HG02763 (cell line): ENCODE results near the gene ARID3C.

Experiments
- ATAC-seq: cut with Tn5 transposase; IDR thresholded peaks from one replicate; pipeline ENCODE4 v1.9.1; 2021; ENCODE audit warnings: mild to moderate bottlenecking, moderate library complexity; ENCODE audit not compliant: unreplicated experiment

ARID3C gene

DNA sequence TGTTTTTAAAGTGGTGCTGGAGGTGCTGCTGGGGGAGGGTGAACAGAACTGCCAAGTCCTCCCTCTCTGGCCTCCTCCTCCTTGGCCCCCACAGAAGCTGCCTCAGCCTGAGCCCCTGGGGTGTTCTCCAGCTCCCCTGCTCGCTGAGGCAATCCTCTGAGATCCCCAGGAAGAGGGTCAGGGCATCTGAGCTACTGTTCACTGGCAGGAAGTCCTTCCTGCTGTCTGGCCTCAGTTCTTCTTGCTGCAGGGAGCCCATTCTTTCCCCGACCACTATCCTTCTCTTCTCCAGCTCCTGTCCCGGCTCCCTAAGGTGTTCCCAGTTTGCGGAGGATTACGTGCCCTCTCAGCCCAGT is 49.1 kb downstream of the ARID3C start:
- no peak for ATAC-seq

DNA sequence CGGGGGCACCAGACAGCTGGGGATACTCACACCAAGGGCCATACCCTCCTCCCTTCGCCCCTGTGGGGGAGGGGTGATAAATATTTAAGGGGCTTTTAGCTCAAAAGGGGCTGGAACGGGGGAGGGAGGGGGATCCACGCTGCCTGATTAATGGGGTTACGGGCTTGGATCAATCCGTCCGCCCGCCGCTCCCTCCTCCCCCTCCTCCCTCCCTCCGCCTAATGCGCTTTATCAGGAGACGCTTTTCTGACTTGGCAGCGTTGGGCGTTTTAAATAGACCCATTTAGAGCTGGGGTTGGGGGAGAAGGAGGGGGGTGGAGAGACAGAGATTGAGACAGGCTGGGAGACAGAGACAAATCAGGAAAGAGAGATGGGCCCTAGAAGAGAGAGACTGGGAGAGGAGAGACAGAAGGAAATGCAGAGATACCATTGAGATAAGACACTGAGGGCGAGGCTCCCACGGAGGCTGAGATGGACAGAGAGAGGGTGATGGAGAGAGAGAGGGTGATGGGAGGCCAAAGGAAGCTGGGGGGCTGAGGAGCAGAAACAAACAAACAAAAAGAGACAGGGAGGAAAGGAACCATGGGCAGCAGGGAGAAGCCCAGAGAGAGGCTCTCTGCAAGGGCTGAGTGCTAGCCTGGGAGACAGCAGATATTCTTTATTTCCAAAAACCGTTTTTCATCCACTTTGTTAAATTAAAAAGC is 49.6 kb downstream of the ARID3C start:
- ATAC-seq: no peak

DNA sequence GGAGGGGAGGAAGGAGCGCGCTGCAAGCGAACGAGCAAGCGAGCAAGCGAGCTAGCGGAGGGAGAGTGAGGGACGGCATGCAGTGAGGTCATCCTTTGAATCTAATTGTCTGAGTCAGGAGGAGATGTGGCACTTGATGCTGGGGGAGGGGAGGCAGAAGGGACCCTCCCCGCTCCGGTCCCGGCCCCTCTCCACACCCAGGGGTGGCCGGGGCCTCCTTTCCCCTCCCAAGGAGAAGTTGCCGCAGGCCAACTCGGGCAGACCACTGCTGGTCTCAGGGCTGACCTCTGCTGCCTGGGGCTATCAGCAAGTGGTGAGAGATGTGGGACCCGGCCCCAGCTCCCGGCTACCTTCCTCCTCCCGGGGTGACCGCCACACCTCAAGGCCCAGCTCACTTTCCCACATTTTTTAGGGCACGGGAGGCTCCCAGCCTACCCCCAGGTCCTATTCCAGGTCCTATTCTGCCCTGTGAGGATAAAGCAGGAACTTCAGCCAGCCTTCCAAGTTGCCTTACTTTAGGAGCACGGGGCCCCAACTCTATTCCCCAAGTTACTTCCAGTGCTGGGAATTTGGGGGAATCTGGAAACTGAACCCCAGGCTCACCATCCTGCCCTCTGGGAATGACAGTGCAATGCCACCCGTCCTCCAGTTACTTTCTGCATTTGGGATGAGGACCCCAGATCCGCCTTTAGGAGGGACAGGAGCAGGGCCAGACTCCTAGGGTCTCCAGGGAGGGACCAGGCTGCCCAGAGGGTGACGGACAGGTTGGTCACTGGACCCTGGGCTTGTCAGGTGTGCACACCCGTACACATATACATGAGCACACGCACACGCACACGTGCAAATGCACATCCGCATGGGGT is 50.4 kb downstream of the ARID3C start:
- no peak for ATAC-seq

DNA sequence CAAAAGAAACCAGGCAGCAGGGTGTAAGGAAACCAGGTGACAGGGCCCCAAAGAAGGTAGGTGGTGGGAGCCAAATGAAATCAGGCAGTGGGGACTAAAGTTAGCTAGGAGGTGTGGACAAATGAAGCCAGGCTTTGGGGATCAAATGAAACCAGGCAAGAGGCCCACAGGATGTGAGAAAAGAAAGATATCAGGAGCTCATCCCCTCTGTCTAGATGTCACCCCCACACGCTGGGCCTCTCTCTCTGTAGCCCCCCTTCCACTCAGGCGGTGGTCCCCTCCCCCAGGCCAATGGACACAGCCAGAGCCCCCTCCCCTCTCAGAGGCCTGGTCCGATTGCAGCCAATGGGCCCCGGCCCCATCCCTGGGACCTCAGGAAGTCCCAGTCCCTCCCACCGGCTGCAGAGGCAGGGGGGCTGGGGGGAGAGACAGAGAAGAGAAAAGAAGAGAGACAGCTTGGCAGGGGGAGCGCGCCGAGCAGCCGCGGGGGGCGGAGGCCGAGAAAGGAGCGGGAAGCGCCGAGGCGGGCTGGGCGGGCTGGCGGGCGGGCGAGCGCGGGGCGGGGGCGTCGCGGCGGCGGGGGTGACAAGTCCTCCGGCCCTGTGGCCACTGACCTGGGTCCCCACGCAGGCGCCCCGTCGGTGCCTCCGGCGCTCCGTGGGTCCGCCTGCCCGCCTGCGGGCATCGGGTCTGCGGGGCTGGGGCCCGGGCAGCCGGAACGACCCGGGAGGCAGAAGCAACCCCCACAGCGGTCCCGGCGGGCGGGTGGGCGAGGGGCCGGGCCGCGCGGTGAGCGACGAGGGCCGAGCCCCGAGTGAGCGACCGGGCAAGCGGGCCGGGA is 51.2 kb downstream of the ARID3C start:
- no peak for ATAC-seq

DNA sequence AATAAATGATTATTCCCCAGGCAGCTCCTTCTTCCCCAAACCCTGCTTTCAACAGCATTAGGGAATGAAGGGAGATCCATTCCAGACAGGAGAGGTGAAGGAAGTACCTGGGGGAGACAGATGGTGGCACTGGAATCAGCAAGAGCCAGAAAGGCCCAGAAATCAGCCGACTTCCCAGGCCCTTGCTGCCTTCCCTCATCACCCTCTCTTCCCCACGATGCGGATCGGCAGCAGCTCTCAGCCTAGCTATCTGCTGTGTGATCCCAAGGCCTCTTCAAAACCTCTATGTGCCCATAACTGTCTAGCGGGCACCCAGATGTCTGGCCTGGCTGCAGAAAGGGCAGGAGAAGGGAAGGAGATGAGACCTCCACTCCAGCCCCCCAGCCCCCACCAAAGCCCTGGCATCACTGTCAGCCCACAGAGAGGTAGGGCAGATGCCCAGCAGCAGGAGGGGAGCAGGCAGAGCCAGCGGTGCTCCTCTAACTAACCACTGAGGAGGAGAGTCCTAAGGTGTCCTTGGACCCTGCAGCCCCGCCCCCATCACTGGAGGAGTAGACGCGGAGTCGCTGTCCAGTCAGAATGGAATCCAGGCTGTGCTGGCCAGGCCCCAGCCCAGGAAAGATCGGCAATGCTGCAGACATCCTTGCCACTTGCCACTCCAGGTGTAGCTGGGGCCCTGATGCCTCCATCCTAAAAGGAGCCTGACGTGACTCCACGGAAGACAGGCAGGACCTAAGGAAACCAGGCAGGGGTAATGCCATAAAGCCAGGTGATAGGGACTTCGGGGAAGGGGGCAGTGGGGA is 52.1 kb downstream of the ARID3C start:
- no peak for ATAC-seq

DNA sequence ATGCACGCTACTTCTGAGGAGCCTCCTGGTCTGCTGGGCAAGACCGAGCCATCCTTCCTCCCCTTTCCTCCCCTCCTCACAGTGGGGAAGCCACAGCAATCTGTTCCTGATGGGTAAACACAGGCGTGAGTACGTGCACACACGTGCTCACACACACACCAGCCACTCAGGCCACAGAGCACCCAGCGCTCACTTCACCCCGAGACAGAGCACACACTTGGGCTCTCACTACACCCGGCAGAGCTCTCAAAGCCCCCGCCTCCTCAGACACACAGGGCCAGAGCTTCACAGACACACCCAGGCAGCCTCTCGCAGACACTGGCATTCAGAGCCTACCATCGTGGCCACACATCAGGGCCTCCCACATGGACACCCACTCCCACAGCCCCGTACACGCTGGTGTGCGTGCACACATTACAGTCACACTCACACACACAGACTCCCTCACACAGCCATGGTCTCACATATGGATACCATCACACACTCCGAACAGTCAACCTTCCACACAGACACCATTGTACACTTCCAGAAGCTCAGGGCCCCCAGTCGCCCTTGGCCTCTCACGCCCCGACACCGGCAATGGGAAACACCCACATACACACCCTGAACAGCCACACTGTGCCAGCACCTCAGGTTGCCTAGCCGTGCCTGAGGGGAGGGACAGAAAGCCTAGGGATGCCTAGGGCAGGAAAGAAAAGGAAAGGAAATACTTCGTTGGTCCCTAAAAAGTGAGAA is 52.8 kb downstream of the ARID3C start:
- ATAC-seq: no peak

DNA sequence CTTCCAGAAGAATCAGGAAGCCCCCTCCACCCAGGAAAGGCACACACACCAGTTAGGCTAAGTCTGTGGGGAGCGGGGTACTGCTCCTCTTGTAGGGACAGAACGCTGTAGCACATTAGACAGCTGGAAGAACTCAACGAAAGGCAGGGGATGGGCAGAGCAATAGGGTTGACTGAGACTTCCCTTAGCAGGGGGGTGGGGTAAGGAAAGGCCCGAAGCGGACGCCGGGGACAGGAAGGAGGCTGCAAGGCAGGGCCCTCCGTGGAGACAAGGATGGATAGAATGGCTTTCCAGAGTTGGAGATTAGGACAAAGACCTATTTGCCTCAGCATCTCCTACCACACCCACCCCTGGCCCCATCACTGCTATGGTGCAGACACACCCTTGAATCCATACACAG is 53.6 kb downstream of the ARID3C start:
- ATAC-seq: no peak

DNA sequence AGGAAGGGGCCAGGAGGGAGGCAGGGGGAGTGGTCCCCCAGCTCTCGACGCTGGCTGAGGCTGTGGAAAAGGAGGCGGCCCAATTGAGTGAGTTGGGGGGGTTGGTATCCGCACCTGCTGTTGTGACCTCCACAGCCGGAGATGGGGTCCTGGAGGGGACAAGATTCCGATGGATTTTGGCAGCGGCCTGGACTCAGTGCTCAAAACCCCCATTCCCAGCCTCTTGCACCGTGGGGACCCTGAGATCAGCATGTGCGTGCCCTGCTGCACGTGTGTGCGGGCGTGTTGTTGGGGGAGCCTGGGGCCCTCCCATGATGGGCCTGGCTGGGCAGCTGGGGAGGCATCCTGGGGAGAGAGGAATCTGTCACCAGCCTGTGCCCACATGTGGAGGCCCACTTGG is 54.3 kb downstream of the ARID3C start:
- ATAC-seq: no peak

DNA sequence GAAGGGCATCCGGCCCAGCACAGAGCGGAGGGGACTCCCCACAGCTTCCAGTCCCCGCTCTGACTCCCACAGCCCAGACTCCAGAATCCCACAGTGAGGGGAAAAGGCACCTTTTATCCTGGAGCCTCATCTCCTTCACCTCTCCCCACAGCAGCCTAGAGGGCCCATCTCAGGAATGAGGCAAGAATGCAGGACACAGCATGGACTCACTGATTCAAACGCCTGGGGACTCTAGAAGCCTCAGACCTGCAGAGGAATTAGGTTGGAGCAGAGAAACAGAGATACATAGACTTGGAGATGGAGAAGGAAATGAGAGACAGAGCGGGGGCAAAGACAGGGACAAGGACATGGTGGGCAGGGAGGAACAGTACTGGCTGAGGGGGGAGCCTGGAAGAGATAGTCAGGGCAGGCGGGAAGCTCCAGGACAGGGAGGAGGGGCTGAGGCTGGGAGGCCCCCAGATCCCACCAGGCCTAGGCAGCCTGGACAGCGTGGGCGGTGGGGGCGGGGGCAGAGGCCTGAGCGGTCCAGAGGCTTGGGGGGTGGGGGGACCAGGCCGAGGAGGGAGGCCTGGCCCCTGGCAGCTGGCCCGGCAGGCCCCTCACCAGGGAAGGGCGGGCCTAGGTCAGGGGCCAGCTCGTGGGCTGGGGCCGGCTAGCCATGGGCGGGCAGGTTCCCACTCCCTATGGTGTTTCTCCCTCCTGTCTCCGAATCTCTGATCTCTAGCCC is 55.1 kb downstream of the ARID3C start:
- no peak for ATAC-seq

DNA sequence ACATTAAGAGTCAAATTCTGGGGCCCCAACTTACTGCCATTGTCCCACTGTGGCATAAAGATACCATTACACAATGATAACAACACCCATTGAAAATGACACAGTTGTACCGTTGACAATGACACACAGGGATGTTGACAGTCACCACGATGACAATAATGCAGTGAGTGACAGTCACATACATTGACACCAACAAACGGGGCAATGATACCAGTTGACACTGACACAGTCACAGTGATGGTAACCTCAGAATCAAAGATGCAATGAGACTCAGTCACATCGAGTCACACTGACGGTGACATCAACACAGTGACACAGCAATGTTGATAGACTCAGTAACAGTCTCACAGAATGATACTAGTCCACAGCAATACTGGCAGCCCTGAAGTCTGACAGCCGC is 56.2 kb downstream of the ARID3C start:
- ATAC-seq: no peak

DNA sequence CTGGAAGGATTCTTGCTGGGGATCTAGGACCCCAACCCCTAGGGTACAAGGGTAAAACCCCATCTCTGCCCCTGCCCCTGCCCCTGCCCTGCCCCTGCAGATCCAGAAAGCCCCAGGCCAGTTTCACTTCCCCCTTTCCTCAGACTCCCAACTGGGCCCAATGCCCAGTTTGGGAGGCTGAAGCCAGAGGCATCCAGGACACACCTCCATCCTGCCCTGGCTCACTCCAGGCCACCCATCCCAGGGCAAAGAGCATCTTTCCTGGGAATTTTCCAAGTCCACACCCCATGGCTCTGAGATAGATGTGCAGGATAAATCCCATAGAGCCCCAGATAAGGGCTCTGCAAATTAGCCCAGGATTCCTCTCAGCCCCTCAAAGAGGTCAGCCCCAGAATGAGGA is 56.8 kb downstream of the ARID3C start:
- no peak for ATAC-seq

DNA sequence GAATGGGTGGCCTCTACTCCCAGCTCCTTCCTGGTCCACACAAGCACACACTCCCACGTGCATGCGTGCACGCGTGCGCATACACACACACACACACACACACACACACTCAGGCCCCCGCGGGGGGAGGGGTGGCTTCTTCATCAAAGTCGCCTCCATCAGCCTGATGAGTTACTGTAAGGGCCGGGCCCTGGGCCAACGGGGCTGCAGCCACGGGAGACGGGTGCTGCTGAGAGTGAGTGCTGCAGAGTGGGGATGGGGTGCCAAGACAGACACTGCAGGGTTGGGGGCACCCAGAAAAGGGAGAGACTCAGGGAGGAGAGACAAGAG is 57.4 kb downstream of the ARID3C start:
- ATAC-seq: no peak
